ENCODE data around the gene GSK3B.
A peak's percentile ranks its signal among the peaks of the same experiment; 100 is the strongest.

GSK3B gene

DNA sequence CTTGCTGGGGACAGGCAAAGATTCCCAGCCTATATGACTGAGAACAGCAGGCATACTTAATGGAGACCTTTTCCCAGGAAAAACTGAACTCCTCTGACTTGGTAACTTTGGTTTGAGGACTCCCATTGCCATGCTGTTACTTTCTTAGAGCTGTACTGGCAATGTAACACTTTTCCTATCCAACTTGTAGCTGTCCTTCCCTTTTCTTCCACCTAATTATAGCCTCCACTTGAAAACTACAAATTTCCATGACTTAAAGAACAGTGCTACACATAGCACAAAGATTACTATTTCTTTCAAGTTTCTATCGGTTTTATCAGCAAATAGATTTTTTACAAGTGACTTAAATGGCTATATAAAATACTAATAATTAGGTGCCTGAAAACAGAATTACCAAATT is 116.9 kb downstream of the GSK3B start:
- no peak overlapping the region for H2BK120ac ChIP-seq (ENCODE audit: low read depth, low read length)
- no peaks in the 10 kb centered on the region for H3K36me3 ChIP-seq (ENCODE audit: control insufficient read depth, insufficient read depth, low read length)
- H3K56ac ChIP-seq (ENCODE audit: low read length), result no peak overlapping the region
- H3K27me3 ChIP-seq (ENCODE audit: insufficient read depth, low read length, poor library complexity), result no peaks in the 10 kb centered on the region
- H3K4me2 ChIP-seq (ENCODE audit: low read length), result no peak overlapping the region
- H2BK5ac ChIP-seq (ENCODE audit: low read length), result no peak overlapping the region
- no peak for DNase-seq
- no peak overlapping the region for H3K23ac ChIP-seq (ENCODE audit: low read length)
- no peak overlapping the region for H3K4me3 ChIP-seq (ENCODE audit: low read length)
- H3K9ac ChIP-seq (ENCODE audit: low read length), result no peak overlapping the region
- H3K79me1 ChIP-seq (ENCODE audit: low read length), result peaks cover 6% of the 10 kb centered on the region
- H3K4me1 ChIP-seq (ENCODE audit: control insufficient read depth, low read depth, low read length), result no peaks in the 10 kb centered on the region
- H2AK5ac ChIP-seq (ENCODE audit: low read length), result no peak overlapping the region
- H4K8ac ChIP-seq (ENCODE audit: low read depth, low read length), result no peak overlapping the region
- H3K27ac ChIP-seq (ENCODE audit: low read depth, low read length), result no peak overlapping the region
- no peak overlapping the region for H4K5ac ChIP-seq (ENCODE audit: low read length)
- no peak overlapping the region for H3K18ac ChIP-seq (ENCODE audit: low read length)
- H3K79me2 ChIP-seq (ENCODE audit: control insufficient read depth, insufficient read depth, low read length), result peaks cover 5% of the 10 kb centered on the region
- no peak overlapping the region for H3K4ac ChIP-seq (ENCODE audit: low read depth, low read length)
- no CpG with 5 or more reads among the region's 1 CpG for WGBS (ENCODE audit: extremely low coverage, insufficient coverage, low lambda C conversion rate)
- no peak overlapping the region for H2BK15ac ChIP-seq (replicated peaks; ENCODE audit: low read depth)

DNA sequence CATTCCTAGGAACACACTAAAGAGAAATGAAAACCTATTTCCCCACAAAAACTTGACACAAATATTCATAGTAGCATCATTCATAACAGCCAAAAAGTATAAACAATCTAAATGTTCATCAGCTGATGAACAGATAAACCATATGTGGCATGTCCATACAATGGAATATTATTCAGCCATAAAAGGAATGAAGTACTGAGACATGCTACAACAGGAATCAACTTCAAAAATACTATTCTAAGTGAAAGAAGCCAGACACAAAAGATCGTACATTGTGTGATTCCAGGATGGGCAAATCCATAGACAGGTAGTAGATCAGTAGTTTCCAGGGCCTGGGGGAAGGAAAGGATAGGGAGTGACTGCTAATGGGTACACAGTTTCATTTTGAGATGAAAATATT is 118.0 kb downstream of the GSK3B start:
- Histone ChIP-seq H3K4me1 (ENCODE audit: control insufficient read depth, low read depth, low read length) (no peaks in the 10 kb centered on the region), H3K4ac (ENCODE audit: low read depth, low read length) (no peak overlapping the region), H2BK120ac (ENCODE audit: low read depth, low read length) (no peak overlapping the region), H3K9ac (ENCODE audit: low read length) (no peak overlapping the region), H3K27ac (ENCODE audit: low read depth, low read length) (no peak overlapping the region), H3K23ac (ENCODE audit: low read length) (no peak overlapping the region), H2BK5ac (ENCODE audit: low read length) (no peak overlapping the region), H2AK5ac (ENCODE audit: low read length) (no peak overlapping the region), H4K5ac (ENCODE audit: low read length) (no peak overlapping the region), H4K8ac (ENCODE audit: low read depth, low read length) (no peak overlapping the region), H3K79me1 (ENCODE audit: low read length) (peaks cover 6% of the 10 kb centered on the region), H3K79me2 (ENCODE audit: control insufficient read depth, insufficient read depth, low read length) (peaks cover 5% of the 10 kb centered on the region), H3K4me3 (ENCODE audit: low read length) (no peak overlapping the region), H3K56ac (ENCODE audit: low read length) (no peak overlapping the region), H3K36me3 (ENCODE audit: control insufficient read depth, insufficient read depth, low read length) (no peaks in the 10 kb centered on the region), H3K4me2 (ENCODE audit: low read length) (no peak overlapping the region), H2BK15ac (replicated peaks; ENCODE audit: low read depth) (no peak overlapping the region), H3K18ac (ENCODE audit: low read length) (no peak overlapping the region), H3K27me3 (ENCODE audit: insufficient read depth, low read length, poor library complexity) (no peaks in the 10 kb centered on the region)
- WGBS (ENCODE audit: extremely low coverage, insufficient coverage, low lambda C conversion rate), result no CpG with 5 or more reads among the region's 1 CpG
- no peak for DNase-seq

DNA sequence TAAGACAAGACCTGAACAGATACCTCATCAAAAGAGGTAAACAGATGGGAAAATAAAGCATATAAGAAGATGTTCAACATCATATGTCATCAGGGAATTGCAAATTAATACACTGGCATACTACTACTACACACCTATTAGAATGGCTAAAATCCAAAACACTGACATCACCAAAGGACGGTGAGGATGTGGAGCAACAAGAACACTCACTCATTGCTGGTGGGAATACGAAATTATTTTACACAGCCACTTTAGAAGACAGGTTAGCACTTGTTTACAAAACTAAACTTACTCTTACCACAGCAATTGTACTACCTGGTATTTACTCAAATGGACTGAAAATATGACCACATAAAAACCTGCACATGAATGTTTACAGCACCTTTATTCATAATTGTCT is 119.6 kb downstream of the GSK3B start:
- Histone ChIP-seq H3K4me3 (ENCODE audit: low read length) (no peak overlapping the region), H3K56ac (ENCODE audit: low read length) (no peak overlapping the region), H3K27ac (ENCODE audit: low read depth, low read length) (no peak overlapping the region), H3K4ac (ENCODE audit: low read depth, low read length) (no peak overlapping the region), H4K8ac (ENCODE audit: low read depth, low read length) (no peak overlapping the region), H3K18ac (ENCODE audit: low read length) (no peak overlapping the region), H2BK120ac (ENCODE audit: low read depth, low read length) (no peak overlapping the region), H2AK5ac (ENCODE audit: low read length) (no peak overlapping the region), H3K23ac (ENCODE audit: low read length) (no peak overlapping the region), H3K27me3 (ENCODE audit: insufficient read depth, low read length, poor library complexity) (no peaks in the 10 kb centered on the region), H2BK15ac (replicated peaks; ENCODE audit: low read depth) (no peak overlapping the region), H3K4me2 (ENCODE audit: low read length) (no peak overlapping the region), H3K36me3 (ENCODE audit: control insufficient read depth, insufficient read depth, low read length) (no peaks in the 10 kb centered on the region), H2BK5ac (ENCODE audit: low read length) (no peak overlapping the region), H3K4me1 (ENCODE audit: control insufficient read depth, low read depth, low read length) (no peaks in the 10 kb centered on the region), H3K79me1 (ENCODE audit: low read length) (peaks cover 6% of the 10 kb centered on the region), H3K79me2 (ENCODE audit: control insufficient read depth, insufficient read depth, low read length) (peaks cover 5% of the 10 kb centered on the region), H4K5ac (ENCODE audit: low read length) (no peak overlapping the region), H3K9ac (ENCODE audit: low read length) (no peak overlapping the region)
- whole genome bisulfite sequencing (ENCODE audit: extremely low coverage, insufficient coverage, low lambda C conversion rate), result no CpG with 5 or more reads among the region's 2 CpGs
- no peak for DNase-seq

DNA sequence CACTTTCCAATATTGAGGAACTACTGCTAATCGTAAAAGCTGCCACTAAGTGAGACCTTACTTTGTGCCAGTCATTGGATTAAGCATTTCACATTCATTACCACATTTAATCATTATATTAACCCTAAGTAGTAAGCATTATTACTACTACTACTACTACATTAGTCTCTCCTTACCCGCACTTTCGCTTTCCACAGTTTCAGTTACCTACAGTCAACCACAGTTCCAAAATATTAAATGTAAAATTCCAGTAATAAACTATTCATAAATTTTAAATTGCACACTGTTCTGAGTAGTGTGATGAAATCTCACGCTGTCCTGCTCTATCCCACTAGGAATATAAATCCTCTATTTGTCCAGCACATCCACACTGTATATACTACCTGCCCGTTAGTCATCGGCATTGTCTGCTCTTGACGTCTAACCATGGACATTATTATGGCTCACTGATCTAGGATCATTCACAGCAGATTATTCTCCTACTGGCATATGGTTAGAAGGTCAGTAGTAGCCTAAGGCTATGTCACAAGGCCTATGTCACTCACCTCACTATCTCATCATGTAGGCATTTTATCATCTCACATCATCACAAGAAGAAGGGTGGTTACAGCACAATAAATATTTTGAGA is 121.1 kb downstream of the GSK3B start:
- no peak overlapping the region for H2BK15ac ChIP-seq (replicated peaks; ENCODE audit: low read depth)
- H4K8ac ChIP-seq (ENCODE audit: low read depth, low read length), result no peak overlapping the region
- no peak overlapping the region for H3K4ac ChIP-seq (ENCODE audit: low read depth, low read length)
- H3K4me1 ChIP-seq (ENCODE audit: control insufficient read depth, low read depth, low read length), result no peaks in the 10 kb centered on the region
- 100% methylated on average over 2 of the region's 7 CpGs for WGBS (ENCODE audit: extremely low coverage, insufficient coverage, low lambda C conversion rate)
- no peak overlapping the region for H4K5ac ChIP-seq (ENCODE audit: low read length)
- H3K4me2 ChIP-seq (ENCODE audit: low read length), result no peak overlapping the region
- H2BK5ac ChIP-seq (ENCODE audit: low read length), result no peak overlapping the region
- peaks cover 4% of the 10 kb centered on the region for H3K79me1 ChIP-seq (ENCODE audit: low read length)
- no peak overlapping the region for H2BK120ac ChIP-seq (ENCODE audit: low read depth, low read length)
- no peaks in the 10 kb centered on the region for H3K36me3 ChIP-seq (ENCODE audit: control insufficient read depth, insufficient read depth, low read length)
- H3K27me3 ChIP-seq (ENCODE audit: insufficient read depth, low read length, poor library complexity), result no peaks in the 10 kb centered on the region
- H3K27ac ChIP-seq (ENCODE audit: low read depth, low read length), result no peak overlapping the region
- no peak overlapping the region for H3K4me3 ChIP-seq (ENCODE audit: low read length)
- no peak overlapping the region for H2AK5ac ChIP-seq (ENCODE audit: low read length)
- H3K18ac ChIP-seq (ENCODE audit: low read length), result no peak overlapping the region
- H3K9ac ChIP-seq (ENCODE audit: low read length), result no peak overlapping the region
- H3K79me2 ChIP-seq (ENCODE audit: control insufficient read depth, insufficient read depth, low read length), result peaks cover 5% of the 10 kb centered on the region
- DNase-seq, result peak; percentile 67
- no peak overlapping the region for H3K56ac ChIP-seq (ENCODE audit: low read length)
- H3K23ac ChIP-seq (ENCODE audit: low read length), result no peak overlapping the region

DNA sequence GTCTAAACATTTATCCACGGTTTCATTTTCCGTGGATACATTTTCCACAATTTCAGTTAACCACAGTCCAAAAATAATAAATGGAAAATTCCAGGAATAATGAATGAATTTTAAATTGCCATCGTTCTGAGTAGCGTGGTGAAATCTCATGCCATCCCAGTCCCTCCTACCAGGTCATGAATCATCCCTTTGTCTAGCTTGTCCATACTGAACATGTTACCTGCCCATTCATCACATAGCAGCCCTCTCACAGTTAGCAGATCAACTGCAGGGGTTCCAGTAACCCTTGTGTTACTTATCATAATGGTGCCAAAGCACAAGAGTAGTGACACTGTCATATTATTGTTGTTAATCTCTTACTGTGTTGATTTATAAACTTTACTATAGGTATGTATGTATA is 124.5 kb downstream of the GSK3B start:
- no peaks in the 10 kb centered on the region for H3K4me1 ChIP-seq (ENCODE audit: control insufficient read depth, low read depth, low read length)
- no peak overlapping the region for H3K18ac ChIP-seq (ENCODE audit: low read length)
- no peak overlapping the region for H3K27ac ChIP-seq (ENCODE audit: low read depth, low read length)
- peaks cover 5% of the 10 kb centered on the region for H3K79me2 ChIP-seq (ENCODE audit: control insufficient read depth, insufficient read depth, low read length)
- no peak overlapping the region for H3K4me2 ChIP-seq (ENCODE audit: low read length)
- no peak overlapping the region for H3K4ac ChIP-seq (ENCODE audit: low read depth, low read length)
- H2AK5ac ChIP-seq (ENCODE audit: low read length), result no peak overlapping the region
- H3K36me3 ChIP-seq (ENCODE audit: control insufficient read depth, insufficient read depth, low read length), result no peaks in the 10 kb centered on the region
- no peak overlapping the region for H3K9ac ChIP-seq (ENCODE audit: low read length)
- H3K27me3 ChIP-seq (ENCODE audit: insufficient read depth, low read length, poor library complexity), result no peaks in the 10 kb centered on the region
- H3K4me3 ChIP-seq (ENCODE audit: low read length), result no peak overlapping the region
- no peak overlapping the region for H2BK15ac ChIP-seq (replicated peaks; ENCODE audit: low read depth)
- no peak overlapping the region for H4K8ac ChIP-seq (ENCODE audit: low read depth, low read length)
- no peak for DNase-seq
- H3K79me1 ChIP-seq (ENCODE audit: low read length), result peaks cover 4% of the 10 kb centered on the region
- no peak overlapping the region for H3K56ac ChIP-seq (ENCODE audit: low read length)
- no peak overlapping the region for H2BK120ac ChIP-seq (ENCODE audit: low read depth, low read length)
- H2BK5ac ChIP-seq (ENCODE audit: low read length), result no peak overlapping the region
- H4K5ac ChIP-seq (ENCODE audit: low read length), result no peak overlapping the region
- WGBS (ENCODE audit: extremely low coverage, insufficient coverage, low lambda C conversion rate), result no CpG with 5 or more reads among the region's 4 CpGs
- no peak overlapping the region for H3K23ac ChIP-seq (ENCODE audit: low read length)

DNA sequence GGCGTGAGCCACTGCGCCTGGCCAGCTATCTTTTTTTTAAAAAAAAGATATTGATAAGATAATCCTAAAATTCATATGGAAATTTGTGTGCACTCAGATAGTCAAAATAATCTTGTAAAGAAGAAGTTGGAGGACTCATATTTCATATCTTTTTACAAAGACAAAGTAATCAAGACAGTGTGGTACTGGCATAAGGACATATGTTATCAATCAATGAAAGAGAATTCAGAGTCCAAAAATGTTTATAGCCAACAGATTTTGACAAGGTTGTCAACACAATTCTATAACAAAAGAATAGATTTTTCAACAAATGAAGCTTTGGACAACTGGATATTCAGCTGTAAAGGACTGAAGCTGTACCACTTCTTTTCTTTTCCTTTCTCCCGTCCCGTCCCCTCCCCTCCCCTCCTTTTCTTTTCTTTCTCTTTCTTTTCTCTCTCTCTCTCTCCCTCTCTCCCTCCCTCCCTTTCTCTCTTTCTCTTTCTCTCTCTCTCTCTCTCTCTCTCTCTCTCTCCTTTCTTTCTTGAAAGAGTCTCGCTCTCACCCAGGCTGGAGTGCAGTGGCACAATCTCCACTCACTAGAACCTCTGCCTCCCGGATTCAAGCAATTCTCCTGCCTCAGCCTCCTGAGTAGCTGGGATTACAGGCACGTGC is 126.8 kb downstream of the GSK3B start:
- no CpG with 5 or more reads among the region's 7 CpGs for WGBS (ENCODE audit: extremely low coverage, insufficient coverage, low lambda C conversion rate)

More for the DNA sequence above, 126.8 kb downstream of the GSK3B start:
- Histone ChIP-seq H4K5ac (ENCODE audit: low read length) (no peak overlapping the region), H3K56ac (ENCODE audit: low read length) (no peak overlapping the region), H3K23ac (ENCODE audit: low read length) (no peak overlapping the region), H3K9ac (ENCODE audit: low read length) (no peak overlapping the region), H2BK15ac (replicated peaks; ENCODE audit: low read depth) (no peak overlapping the region), H4K8ac (ENCODE audit: low read depth, low read length) (no peak overlapping the region), H3K79me2 (ENCODE audit: control insufficient read depth, insufficient read depth, low read length) (peaks cover 3% of the 10 kb centered on the region), H3K4me1 (ENCODE audit: control insufficient read depth, low read depth, low read length) (no peaks in the 10 kb centered on the region), H2AK5ac (ENCODE audit: low read length) (no peak overlapping the region), H2BK5ac (ENCODE audit: low read length) (no peak overlapping the region), H3K4ac (ENCODE audit: low read depth, low read length) (no peak overlapping the region), H3K4me3 (ENCODE audit: low read length) (no peak overlapping the region), H3K27ac (ENCODE audit: low read depth, low read length) (no peak overlapping the region), H3K4me2 (ENCODE audit: low read length) (no peak overlapping the region), H3K79me1 (ENCODE audit: low read length) (peaks cover 3% of the 10 kb centered on the region), H3K18ac (ENCODE audit: low read length) (no peak overlapping the region), H3K36me3 (ENCODE audit: control insufficient read depth, insufficient read depth, low read length) (no peaks in the 10 kb centered on the region), H3K27me3 (ENCODE audit: insufficient read depth, low read length, poor library complexity) (no peaks in the 10 kb centered on the region), H2BK120ac (ENCODE audit: low read depth, low read length) (no peak overlapping the region)
- no peak for DNase-seq
